ENCODE results near the gene TMUB2.
A peak's percentile ranks its signal among the peaks of the same experiment; 100 is the strongest.

Gene TMUB2

DNA sequence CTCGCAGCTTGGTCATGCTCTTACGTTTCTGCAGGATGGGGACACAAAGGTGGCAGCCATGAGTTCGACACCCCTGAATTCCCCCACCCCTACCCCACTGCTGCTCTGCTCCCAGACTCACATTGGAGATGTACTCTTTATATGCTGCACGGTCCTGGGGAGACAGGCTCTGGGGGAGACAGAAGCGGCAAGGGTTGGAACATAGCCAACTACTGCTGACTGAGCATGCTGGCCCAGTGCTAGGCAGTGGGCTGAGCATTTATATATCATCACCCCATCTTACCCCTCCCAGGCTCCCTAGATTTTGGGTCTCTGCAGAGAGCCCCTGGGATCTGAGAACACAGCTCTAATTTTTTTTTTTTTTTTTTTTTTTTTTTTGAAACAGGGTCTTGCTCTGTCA, 21.0 kb downstream of the TMUB2 start:
- Histone ChIP-seq H3K36me3 (ENCODE audit: control insufficient read depth, insufficient read depth, low read length) (peaks cover 44% of the 10 kb centered on the region), H3K4me3 (replicated peaks; ENCODE audit: low read depth, low read length) (no peak overlapping the region), H3K27me3 (replicated peaks; ENCODE audit: control insufficient read depth, insufficient read depth, low read length) (no peaks in the 10 kb centered on the region)
- no peak for DNase-seq (ENCODE audit: extremely low read depth, insufficient read length)
- TF ChIP-seq, protein P1, sequence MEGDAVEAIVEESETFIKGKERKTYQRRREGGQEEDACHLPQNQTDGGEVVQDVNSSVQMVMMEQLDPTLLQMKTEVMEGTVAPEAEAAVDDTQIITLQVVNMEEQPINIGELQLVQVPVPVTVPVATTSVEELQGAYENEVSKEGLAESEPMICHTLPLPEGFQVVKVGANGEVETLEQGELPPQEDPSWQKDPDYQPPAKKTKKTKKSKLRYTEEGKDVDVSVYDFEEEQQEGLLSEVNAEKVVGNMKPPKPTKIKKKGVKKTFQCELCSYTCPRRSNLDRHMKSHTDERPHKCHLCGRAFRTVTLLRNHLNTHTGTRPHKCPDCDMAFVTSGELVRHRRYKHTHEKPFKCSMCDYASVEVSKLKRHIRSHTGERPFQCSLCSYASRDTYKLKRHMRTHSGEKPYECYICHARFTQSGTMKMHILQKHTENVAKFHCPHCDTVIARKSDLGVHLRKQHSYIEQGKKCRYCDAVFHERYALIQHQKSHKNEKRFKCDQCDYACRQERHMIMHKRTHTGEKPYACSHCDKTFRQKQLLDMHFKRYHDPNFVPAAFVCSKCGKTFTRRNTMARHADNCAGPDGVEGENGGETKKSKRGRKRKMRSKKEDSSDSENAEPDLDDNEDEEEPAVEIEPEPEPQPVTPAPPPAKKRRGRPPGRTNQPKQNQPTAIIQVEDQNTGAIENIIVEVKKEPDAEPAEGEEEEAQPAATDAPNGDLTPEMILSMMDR (IDR thresholded peaks at IDR 0.05; ENCODE audit: insufficient read depth, low read length, poor library complexity, severe bottlenecking) = no peak

DNA sequence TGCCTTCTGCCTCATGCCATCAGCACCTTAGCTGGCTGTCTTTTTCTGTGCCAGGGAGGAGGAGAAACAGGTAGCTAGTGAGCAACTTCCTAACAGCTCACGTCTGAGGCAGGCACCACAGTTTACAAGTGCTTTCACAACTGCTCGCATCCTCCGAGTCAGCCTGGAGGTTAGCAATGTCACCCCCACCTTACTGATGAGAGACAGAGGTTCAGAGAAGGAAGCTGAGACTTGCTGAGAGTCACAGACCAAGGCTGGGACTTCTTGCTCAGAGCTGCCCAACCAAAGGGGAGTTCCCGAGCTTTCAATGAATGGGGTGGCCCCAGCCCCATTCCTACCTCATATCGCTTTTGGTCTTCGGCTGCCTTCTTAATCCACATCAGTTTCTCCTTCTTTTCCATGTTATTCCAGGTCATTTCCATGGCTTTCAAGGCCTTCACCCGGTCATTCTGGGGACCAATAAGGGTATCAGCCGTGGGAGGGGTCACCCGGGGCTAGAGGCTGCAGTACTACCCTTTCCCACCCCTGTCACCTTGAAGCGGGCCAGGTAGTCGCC, 23.1 kb downstream of the TMUB2 start:
- TF ChIP-seq, protein P1 (IDR thresholded peaks at IDR 0.05; ENCODE audit: insufficient read depth, low read length, poor library complexity, severe bottlenecking) = no peak
- Histone ChIP-seq H3K36me3 (ENCODE audit: control insufficient read depth, insufficient read depth, low read length) (peaks cover 61% of the 10 kb centered on the region), H3K4me3 (replicated peaks; ENCODE audit: low read depth, low read length) (peak overlapping the region; percentile 49), H3K27me3 (replicated peaks; ENCODE audit: control insufficient read depth, insufficient read depth, low read length) (no peaks in the 10 kb centered on the region)
- no peak for DNase-seq (ENCODE audit: extremely low read depth, insufficient read length)

DNA sequence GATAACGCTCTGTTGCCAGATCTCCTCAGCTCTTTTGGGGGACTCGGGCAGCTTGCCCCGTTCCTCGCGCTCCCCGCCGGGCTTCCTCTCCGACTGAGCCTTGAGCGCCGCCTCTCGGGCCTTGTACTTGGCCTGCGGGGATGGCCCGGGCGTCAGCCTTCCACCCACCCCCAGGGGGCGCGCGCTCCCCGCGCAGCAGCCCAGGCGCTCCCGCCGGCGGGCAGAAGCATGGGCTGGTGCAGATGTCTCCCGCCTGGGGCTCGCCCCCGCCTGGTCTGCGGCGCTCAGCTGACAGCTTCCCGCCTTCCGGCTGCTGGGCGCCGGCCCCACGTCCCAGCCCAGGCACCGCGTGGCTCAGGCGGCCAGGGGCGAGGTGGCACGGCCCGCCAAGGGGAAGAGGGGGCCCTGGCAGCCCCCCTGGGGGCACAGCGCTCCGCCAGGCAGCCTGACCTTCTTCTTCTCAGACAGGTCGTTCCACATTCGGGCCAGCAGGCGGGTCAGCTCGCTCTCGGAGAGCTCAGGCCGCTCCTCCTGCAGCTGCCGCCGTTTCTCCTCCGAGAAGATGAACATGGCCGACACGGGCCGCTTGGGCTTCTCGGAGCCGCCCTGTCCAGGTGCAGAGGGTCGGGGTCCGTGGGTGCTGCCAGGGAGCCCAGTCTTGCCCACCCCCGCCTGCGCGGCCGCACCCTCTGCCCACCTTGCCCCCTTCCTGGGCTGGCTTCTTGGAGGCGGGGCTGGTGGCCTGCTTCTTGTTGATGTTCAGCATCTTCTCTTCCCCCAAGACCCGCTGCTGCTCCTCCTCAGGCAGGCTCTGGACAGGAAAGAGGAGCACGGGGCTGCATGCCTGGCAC, 23.8 kb downstream of the TMUB2 start:
- TF ChIP-seq, protein P1 (IDR thresholded peaks at IDR 0.05; ENCODE audit: insufficient read depth, low read length, poor library complexity, severe bottlenecking) = peak; percentile 89
- H3K36me3 ChIP-seq (ENCODE audit: control insufficient read depth, insufficient read depth, low read length) = peaks cover 67% of the 10 kb centered on the region
- DNase-seq (ENCODE audit: extremely low read depth, insufficient read length) = peak; percentile 95
- no peaks in the 10 kb centered on the region for H3K27me3 ChIP-seq (replicated peaks; ENCODE audit: control insufficient read depth, insufficient read depth, low read length)
- H3K4me3 ChIP-seq (replicated peaks; ENCODE audit: low read depth, low read length) = peak overlapping the region; percentile 49

DNA sequence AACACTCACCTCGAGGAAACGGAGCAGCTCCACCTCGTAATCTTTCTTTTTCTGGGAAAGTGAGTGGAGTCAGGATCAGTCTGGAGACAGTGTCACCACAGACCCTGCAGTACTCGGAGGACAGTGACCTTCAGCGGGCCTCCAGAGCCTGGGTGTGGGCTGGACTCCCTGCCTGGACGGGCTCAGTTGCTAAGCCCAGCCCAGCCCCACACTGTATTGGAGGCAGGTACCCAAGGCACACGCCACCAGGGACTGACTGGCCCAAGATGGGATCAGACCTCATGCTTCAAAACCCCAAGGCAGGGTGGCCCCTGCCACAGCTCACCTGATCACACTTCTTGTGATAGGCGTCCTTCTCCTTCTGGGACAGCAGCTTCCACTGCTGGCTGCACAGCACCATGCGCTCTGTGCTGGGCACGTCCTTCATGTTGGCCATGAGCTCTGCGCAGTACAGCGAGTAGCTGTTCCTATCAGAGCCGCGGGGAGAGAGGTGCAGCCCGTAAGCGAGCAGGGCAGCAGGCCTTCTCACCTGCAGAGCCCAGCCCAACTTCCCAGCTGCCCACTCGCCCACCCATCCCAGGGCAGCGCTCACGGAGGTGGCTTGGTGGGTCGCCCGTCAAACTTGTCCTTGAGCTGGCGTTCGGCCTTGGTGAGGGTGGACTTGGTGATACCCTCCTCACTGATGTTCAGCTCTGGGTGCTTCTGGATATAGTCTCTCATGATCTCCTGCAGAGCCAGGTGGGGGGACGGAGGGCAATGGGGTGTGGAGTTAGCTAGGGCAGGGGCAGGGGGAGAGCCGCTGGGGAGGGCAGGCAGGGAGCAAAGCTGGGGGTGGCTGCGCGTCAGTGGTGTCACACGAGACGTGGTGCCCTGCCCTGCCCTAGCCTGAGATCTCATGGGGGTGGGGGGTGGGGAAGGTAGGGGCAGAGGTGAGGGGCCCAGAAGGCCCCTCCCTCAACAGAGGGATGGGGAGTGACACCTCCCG, 24.8 kb downstream of the TMUB2 start:
- DNase-seq (ENCODE audit: extremely low read depth, insufficient read length) = no peak
- TF ChIP-seq, protein P1 (IDR thresholded peaks at IDR 0.05; ENCODE audit: insufficient read depth, low read length, poor library complexity, severe bottlenecking) = no peak
- no peak overlapping the region for H3K4me3 ChIP-seq (replicated peaks; ENCODE audit: low read depth, low read length)
- H3K27me3 ChIP-seq (replicated peaks; ENCODE audit: control insufficient read depth, insufficient read depth, low read length) = no peaks in the 10 kb centered on the region
- H3K36me3 ChIP-seq (ENCODE audit: control insufficient read depth, insufficient read depth, low read length) = peaks cover 69% of the 10 kb centered on the region

DNA sequence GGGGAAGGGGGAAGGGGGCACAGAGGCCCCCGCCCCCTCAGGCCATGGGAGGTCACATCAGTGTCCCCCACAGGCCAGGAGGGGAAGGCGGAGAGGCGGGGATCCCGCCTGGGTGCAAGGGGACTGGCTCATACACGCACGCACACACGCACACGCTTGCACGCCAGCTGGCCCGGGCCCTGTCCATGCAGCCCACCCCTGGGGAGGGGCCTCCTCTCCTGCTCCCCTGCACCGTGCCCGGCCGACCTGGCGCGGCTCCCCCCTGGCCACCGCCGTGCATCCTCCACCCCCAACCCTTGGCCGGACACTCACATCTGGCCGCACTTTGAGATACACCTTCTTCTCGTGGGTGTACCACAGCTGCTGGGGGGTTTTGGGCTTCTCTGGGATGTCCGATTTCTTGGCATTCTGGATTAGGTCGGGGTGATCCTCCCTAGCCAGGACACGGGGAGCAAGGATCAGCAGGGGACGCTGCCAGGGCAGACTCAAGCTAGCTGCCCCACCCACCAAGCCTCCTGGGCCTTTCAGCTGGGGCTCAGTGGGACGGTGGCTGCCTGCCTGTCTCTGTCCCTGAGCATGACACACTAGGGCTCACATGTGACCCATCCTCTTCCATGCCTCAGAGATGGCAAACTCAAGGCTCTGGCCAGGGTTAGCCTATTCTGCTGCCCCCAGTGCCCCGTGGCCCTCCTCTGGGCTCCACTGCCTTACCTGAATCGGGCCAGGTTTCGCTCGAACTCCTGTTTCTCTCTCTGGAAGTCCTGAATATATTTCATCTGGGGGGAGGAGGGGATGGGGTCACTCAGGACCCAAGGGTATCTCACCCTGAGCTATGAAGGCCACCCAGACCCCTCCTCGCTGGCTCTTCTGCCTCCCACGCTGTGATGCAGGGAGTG, 26.0 kb downstream of the TMUB2 start:
- Histone ChIP-seq H3K27me3 (replicated peaks; ENCODE audit: control insufficient read depth, insufficient read depth, low read length) (no peaks in the 10 kb centered on the region), H3K36me3 (ENCODE audit: control insufficient read depth, insufficient read depth, low read length) (peaks cover 58% of the 10 kb centered on the region), H3K4me3 (replicated peaks; ENCODE audit: low read depth, low read length) (no peak overlapping the region)
- TF ChIP-seq, protein P1 (IDR thresholded peaks at IDR 0.05; ENCODE audit: insufficient read depth, low read length, poor library complexity, severe bottlenecking) = no peak
- DNase-seq (ENCODE audit: extremely low read depth, insufficient read length) = no peak

Data from GM06990 (cell line).